Thyroid gland (tissue), 4 donors: ENCODE data around the gene EEF1A2. TPM values are rescaled to one million over a fixed set of nuclear protein-coding genes. Genes with fewer than 3 reads are reported as not detected.

Experiments used
- DNase-seq, 2 donors: peaks; one replicate each; pipeline ENCODE4 v3.0.0-alpha.2; 2019
- H3K27ac ChIP-seq, 3 donors: fragments of 200-600 bp; sonication (generic); 1 replicate in 2 of 3; 2 replicates in 1 of 3; pipeline ENCODE4 v1.5.1; 2016 to 2019; ENCODE audit warnings: mild to moderate bottlenecking in 1 of 3, moderate library complexity in 1 of 3
- H3K27me3 ChIP-seq: fragments of 200-600 bp; sonication (generic); one replicate; pipeline ENCODE4 v1.5.1; 2019
- H3K36me3 ChIP-seq, 2 donors: fragments of 200-600 bp; sonication (generic); one replicate each; pipeline ENCODE4 v1.5.1; 2016 to 2019
- H3K4me1 ChIP-seq, 2 donors: fragments of 200-600 bp; sonication (generic); one replicate each; pipeline ENCODE4 v1.5.1; 2017 to 2019
- H3K4me3 ChIP-seq, 3 donors: fragments of 200-600 bp; sonication (generic); replicated peaks in 1 of 3; 1 replicate in 2 of 3; 2 replicates in 1 of 3; pipeline ENCODE4 v1.5.1; 2016; ENCODE audit warnings: mild to moderate bottlenecking in 1 of 3
- H3K9me3 ChIP-seq: fragments of 200-600 bp; sonication (generic); one replicate; pipeline ENCODE4 v1.5.1; 2017
- CTCF ChIP-seq, 6 experiments: fragments of 200-600 bp in 3 of 6; fragments of 450-650 bp in 3 of 6; sonication (generic) in 3 of 6; IDR thresholded peaks; one replicate each; pipeline ENCODE4 v1.5.1; 2016 to 2019; ENCODE audit warnings: antibody characterized with exemption in 6 of 6, mild to moderate bottlenecking in 2 of 6, inconsistent platforms in 1 of 6, moderate library complexity in 1 of 6
- POLR2A ChIP-seq, 2 donors: fragments of 450-650 bp; IDR thresholded peaks; one replicate each; pipeline ENCODE4 v1.6.1; 2017; ENCODE audit warnings: antibody characterized with exemption in 2 of 2, mild to moderate bottlenecking in 2 of 2, moderate library complexity in 1 of 2
- WGBS, 2 donors: methylation state at CpG; one replicate each; pipeline ENCODE4 v1.1.5; 2017; 5-methylcytosine and 5-hydroxymethylcytosine counted together
- intact Hi-C: fragments of 100-400 bp; cut with DNase I; formaldehyde crosslinking; loops from one replicate; pipeline ENCODE4 v1.15.1; 2023
- total RNA-seq, 4 donors: library from RNA; depleted of rRNA; stranded (reverse); fragments of >200 nt; gene quantifications; one replicate each; pipeline ENCODE4 v1.2.3, GENCODE V29; 2016

The EEF1A2 gene
- total RNA-seq, 4 donors from 2014 or later = 0.22 to 2.0 (median 1.3) TPM

DNA sequence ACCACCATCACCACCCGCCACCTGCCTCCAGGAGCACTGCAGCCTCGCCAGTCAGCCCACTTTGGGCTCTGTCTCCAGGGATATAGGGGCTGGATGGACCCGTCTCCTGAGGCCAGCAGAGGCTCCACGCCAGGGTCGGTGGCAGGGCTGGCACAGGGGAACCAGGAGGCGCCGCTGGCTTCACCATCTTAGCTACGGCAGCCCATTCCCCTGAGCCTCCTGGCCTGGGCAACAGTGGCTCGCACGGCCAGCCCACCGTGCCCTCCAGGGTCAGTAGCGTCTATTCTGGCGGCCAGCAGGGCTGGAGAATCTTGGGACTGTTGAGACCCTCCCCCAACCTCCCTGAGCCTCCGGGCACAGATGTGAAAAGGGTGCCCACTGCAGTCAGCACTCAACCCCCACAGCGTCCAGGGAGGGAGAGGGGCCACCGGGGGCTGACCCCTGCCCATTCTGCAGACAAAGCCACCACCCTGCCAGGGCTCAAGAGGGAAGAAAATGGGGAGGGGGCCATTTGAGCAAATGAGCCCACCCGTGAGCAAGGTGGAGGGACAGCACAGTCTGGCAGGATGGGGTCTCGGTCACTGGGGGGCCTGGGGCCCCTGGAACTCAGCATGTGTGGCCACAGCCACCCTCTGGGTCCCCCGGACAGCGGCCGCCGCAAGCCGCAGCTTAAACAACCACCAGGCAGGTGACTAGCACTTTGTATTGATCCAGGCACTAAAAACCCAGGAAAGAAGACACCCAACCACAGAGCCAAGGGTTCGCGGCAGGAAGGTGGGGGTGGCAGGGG is 55.1 kb downstream of the EEF1A2 start:
- TF ChIP-seq POLR2A (IDR thresholded peaks at IDR 0.05) = no peak
- TF ChIP-seq CTCF (IDR thresholded peaks at IDR 0.05) = no peak
- Histone ChIP-seq H3K4me3 (no peak overlapping the region), H3K4me1 (no peaks in the 10 kb centered on the region), H3K36me3 (no peaks in the 10 kb centered on the region), H3K27me3 (no peaks in the 10 kb centered on the region), H3K9me3 (no peaks in the 10 kb centered on the region), H3K27ac (no peak overlapping the region)
- intact Hi-C loops = no loop called here
- WGBS, 2 donors = 87 to 91% methylated on average over 20 to 22 of the region's 25 CpGs
- no peak for DNase-seq

DNA sequence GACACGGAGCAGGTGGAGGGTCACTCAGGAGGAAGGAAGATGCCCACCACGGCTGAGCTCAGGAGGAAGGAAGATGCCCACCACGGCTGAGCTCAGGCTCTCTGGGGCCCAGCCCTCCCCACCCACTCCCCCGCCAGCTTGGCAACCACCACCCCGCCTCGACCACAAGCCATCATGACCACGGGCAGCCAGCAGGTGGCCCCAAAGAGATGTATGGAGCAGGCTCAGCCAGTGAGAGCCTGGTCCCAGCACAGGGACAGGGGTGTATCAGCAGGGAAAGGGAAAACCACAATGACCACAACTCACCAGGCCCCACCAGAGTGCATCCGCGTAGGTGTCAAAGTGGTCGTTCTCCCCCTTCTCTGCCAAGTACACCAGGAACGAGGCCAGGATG is 56.8 kb downstream of the EEF1A2 start:
- intact Hi-C loops = no loop called here
- no peaks in the 10 kb centered on the region for H3K4me1 ChIP-seq
- 44 to 66% methylated on average over 3 to 10 of the region's 11 CpGs for WGBS, 2 donors
- DNase-seq = peak; percentile 25 to 29
- no peak for TF ChIP-seq POLR2A (IDR thresholded peaks at IDR 0.05)
- TF ChIP-seq CTCF (IDR thresholded peaks at IDR 0.05) = peak in 1 of 6 experiments; percentile 29
- no peaks in the 10 kb centered on the region for H3K9me3 ChIP-seq
- no peak overlapping the region for H3K4me3 ChIP-seq
- no peak overlapping the region for H3K27ac ChIP-seq
- H3K27me3 ChIP-seq = no peaks in the 10 kb centered on the region
- H3K36me3 ChIP-seq = no peaks in the 10 kb centered on the region

DNA sequence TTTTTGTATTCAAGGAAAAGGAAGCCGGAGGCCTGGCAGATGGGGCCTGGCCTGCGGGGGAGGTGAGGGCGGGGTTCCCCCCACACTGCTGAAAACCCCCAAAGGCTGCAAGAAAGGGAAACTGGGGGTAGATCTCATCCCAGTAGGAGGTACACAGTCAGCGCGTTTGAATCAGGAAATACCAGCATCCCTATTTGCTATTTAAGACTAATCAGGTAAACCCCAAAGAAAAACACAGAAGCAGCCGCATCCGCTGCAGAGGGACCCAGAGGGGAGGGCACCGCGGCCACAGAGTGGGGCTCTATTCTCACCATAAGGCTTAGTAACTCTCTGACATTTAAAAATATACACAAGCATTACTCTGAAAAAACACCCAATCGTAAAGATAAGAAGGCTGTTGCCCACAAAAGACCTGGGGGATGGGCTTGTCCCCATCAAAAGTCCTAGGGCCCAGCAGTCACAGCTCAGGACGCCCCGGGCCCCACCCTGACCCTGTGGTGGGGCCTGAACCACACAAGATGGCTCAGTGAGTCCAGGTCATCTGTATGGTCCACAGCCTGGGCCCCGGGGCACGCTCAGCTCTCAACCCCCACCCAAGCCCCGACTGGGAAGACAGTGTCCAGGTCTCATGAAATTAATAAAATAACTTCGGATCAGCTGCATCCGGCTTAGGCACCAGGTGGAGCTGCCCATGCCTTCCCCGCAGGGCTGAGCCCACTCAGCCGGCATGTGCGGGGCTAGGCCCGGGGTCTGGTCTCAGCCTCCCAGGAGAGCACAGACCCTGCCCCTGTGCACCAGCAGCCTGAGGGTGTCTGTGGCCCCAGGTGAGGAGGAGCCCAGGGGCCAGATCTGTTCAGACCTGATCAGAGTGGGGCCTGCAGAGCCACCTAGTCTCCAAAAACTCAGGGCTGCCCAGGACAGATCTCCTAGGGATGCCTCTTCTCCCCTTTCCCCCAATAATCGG is 57.5 kb downstream of the EEF1A2 start:
- H3K36me3 ChIP-seq = no peaks in the 10 kb centered on the region
- no peaks in the 10 kb centered on the region for H3K4me1 ChIP-seq
- no peak overlapping the region for H3K4me3 ChIP-seq
- no peak for DNase-seq
- no peak overlapping the region for H3K27ac ChIP-seq
- no peaks in the 10 kb centered on the region for H3K27me3 ChIP-seq
- H3K9me3 ChIP-seq = no peaks in the 10 kb centered on the region
- intact Hi-C loops = no loop called here
- 54 to 73% methylated on average over 10 to 21 of the region's 22 CpGs for WGBS, 2 donors
- no peak for TF ChIP-seq POLR2A (IDR thresholded peaks at IDR 0.05)

GRCh38 chr20:63440366-63440955 is 58.4 kb downstream of the EEF1A2 start:
- Histone ChIP-seq H3K27me3 (no peaks in the 10 kb centered on the region), H3K4me1 (no peaks in the 10 kb centered on the region), H3K36me3 (no peaks in the 10 kb centered on the region), H3K9me3 (no peaks in the 10 kb centered on the region), H3K27ac (no peak overlapping the region), H3K4me3 (no peak overlapping the region)
- TF ChIP-seq CTCF (IDR thresholded peaks at IDR 0.05) (no peak), POLR2A (IDR thresholded peaks at IDR 0.05) (no peak)
- 70 to 82% methylated on average over 11 to 17 of the region's 26 CpGs for WGBS, 2 donors
- intact Hi-C loops = no loop called here
- DNase-seq = no peak

DNA sequence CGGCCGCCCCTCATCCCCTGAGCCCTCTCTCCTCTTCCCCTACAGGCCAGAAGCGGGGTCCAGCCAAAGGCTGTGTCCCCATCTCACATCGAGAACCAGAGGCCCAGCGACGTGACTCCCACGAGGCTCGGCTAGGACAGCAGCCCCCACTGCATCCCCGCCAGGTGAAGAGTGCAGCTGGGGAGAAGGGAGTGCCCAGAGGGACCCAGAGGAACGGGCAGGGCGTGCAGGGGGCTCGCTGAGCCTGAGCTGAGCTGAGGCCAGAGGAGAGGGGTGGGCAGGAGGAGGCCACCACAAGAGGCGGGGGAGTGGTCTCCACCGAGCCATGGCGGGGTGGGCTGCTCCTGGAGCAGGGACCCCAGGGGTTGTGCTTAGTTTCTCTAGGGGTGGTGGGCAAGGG is 59.0 kb downstream of the EEF1A2 start:
- TF ChIP-seq POLR2A (IDR thresholded peaks at IDR 0.05) (no peak), CTCF (IDR thresholded peaks at IDR 0.05) (no peak)
- Histone ChIP-seq H3K4me1 (no peaks in the 10 kb centered on the region), H3K27ac (no peak overlapping the region), H3K4me3 (no peak overlapping the region), H3K9me3 (no peaks in the 10 kb centered on the region), H3K36me3 (no peaks in the 10 kb centered on the region), H3K27me3 (no peaks in the 10 kb centered on the region)
- intact Hi-C loops = no loop called here
- DNase-seq = no peak
- 82 to 88% methylated on average over 8 to 11 of the region's 15 CpGs for WGBS, 2 donors
